OCI-LY1 (cell line): ENCODE results near the gene IGF2BP3.

Experiments used
- H2AFZ ChIP-seq: fragments of 200-600 bp; sonication (generic), shearing (Covaris generic); 2 replicates; pipeline ENCODE4 v1.6.0; 2014; ENCODE audit warnings: antibody characterized with exemption, mild to moderate bottlenecking, low read length
- H3F3A ChIP-seq: fragments of 200-600 bp; sonication (generic), shearing (Covaris generic); 2 replicates; pipeline ENCODE4 v1.6.0; 2014; ENCODE audit warnings: mild to moderate bottlenecking, antibody characterized with exemption, low read length, moderate library complexity; ENCODE audit not compliant: insufficient read depth
- H3K27ac ChIP-seq: fragments of 200-600 bp; sonication (generic); 2 replicates; pipeline ENCODE4 v1.5.1; 2014; ENCODE audit warnings: low read length, mixed run types, mild to moderate bottlenecking, low read depth; ENCODE audit not compliant: poor library complexity, severe bottlenecking
- H3K27me3 ChIP-seq: fragments of 200-600 bp; sonication (generic); 2 replicates; pipeline ENCODE4 v1.6.0; 2014; ENCODE audit warnings: antibody characterized with exemption, mild to moderate bottlenecking, low read length, moderate library complexity; ENCODE audit not compliant: insufficient read depth
- H3K36me3 ChIP-seq: fragments of 200-600 bp; sonication (generic); 2 replicates; pipeline ENCODE4 v1.6.1; 2014; ENCODE audit warnings: mild to moderate bottlenecking, antibody characterized with exemption, low read length, moderate library complexity, mixed read lengths; ENCODE audit not compliant: insufficient read depth
- H3K4me1 ChIP-seq: fragments of 200-600 bp; sonication (generic); 2 replicates; pipeline ENCODE4 v1.5.1; 2014; ENCODE audit warnings: mild to moderate bottlenecking, low read length, moderate library complexity; ENCODE audit not compliant: insufficient read depth, severe bottlenecking
- H3K4me2 ChIP-seq: fragments of 200-600 bp; sonication (generic), shearing (Covaris generic); 2 replicates; pipeline ENCODE4 v1.6.1; 2014; ENCODE audit warnings: low read length
- H3K4me3 ChIP-seq: fragments of 200-600 bp; sonication (generic); 2 replicates; pipeline ENCODE4 v1.5.1; 2014; ENCODE audit warnings: low read length, low read depth, mild to moderate bottlenecking, mixed read lengths; ENCODE audit not compliant: poor library complexity, severe bottlenecking
- H3K79me2 ChIP-seq: fragments of 200-600 bp; shearing (Covaris generic); 2 replicates; pipeline ENCODE4 v1.6.1; 2016; ENCODE audit warnings: mixed run types, low read length, mixed read lengths; ENCODE audit not compliant: insufficient read depth
- H3K9ac ChIP-seq: fragments of 200-600 bp; sonication (generic), shearing (Covaris generic); 2 replicates; pipeline ENCODE4 v1.6.1; 2014; ENCODE audit warnings: mild to moderate bottlenecking, low read length, mixed read lengths
- H3K9me2 ChIP-seq: fragments of 200-600 bp; sonication (generic), shearing (Covaris generic); 2 replicates; pipeline ENCODE4 v1.6.1; 2014; ENCODE audit warnings: low read depth, mild to moderate bottlenecking, low read length, mixed read lengths
- H3K9me3 ChIP-seq: fragments of 200-600 bp; shearing (Covaris generic); 2 replicates; pipeline ENCODE4 v1.6.1; 2014; ENCODE audit warnings: low read length, mixed read lengths
- H4K20me1 ChIP-seq: fragments of 200-600 bp; sonication (generic), shearing (Covaris generic); 2 replicates; pipeline ENCODE4 v1.6.0; 2016; ENCODE audit warnings: mild to moderate bottlenecking, low read length; ENCODE audit not compliant: insufficient read depth
- CTCF ChIP-seq: fragments of 200-600 bp; sonication (generic), shearing (Covaris generic); IDR thresholded peaks from 2 replicates; pipeline ENCODE4 v1.5.1; 2017; ENCODE audit warnings: mild to moderate bottlenecking, antibody characterized with exemption, low read length, moderate library complexity, mixed read lengths
- EZH2 ChIP-seq: fragments of 200-600 bp; sonication (generic), shearing (Covaris generic); IDR thresholded peaks from 2 replicates; pipeline ENCODE4 v1.8.0; 2017; ENCODE audit warnings: borderline replicate concordance, mixed run types, mild to moderate bottlenecking, antibody characterized with exemption, low read length, moderate library complexity, mixed read lengths

Gene IGF2BP3

GRCh38 chr7:23389701-23390100 lies 80.6 kb downstream of the IGF2BP3 start:
- no peaks in the 10 kb centered on the region for H4K20me1 ChIP-seq
- no peaks in the 10 kb centered on the region for H3K27me3 ChIP-seq
- no peak overlapping the region for H2AFZ ChIP-seq
- H3K27ac ChIP-seq = no peak overlapping the region
- H3K9me3 ChIP-seq = no peaks in the 10 kb centered on the region
- no peak overlapping the region for H3K4me3 ChIP-seq
- peaks cover 3% of the 10 kb centered on the region; the same call in 1 of the 2 replicates for H3K79me2 ChIP-seq
- H3F3A ChIP-seq = no peaks in the 10 kb centered on the region; the same call in none of the 2 replicates
- no peak overlapping the region for H3K4me2 ChIP-seq
- H3K36me3 ChIP-seq = peaks cover 53% of the 10 kb centered on the region
- TF ChIP-seq CTCF (no peak), EZH2 (no peak)
- no peak overlapping the region for H3K9ac ChIP-seq
- peaks cover 21% of the 10 kb centered on the region for H3K4me1 ChIP-seq
- H3K9me2 ChIP-seq = no peaks in the 10 kb centered on the region

- no peak overlapping the region for H3K4me3 ChIP-seq
- no peaks in the 10 kb centered on the region for H3K9me2 ChIP-seq
- no peak overlapping the region for H3K27ac ChIP-seq
- H3K27me3 ChIP-seq = no peaks in the 10 kb centered on the region
- H3K9me3 ChIP-seq = no peaks in the 10 kb centered on the region
- TF ChIP-seq EZH2 (no peak), CTCF (no peak)
- H3K79me2 ChIP-seq = peaks cover 6% of the 10 kb centered on the region; the same call in 1 of the 2 replicates
- H2AFZ ChIP-seq = no peak overlapping the region
- no peak overlapping the region for H3K4me2 ChIP-seq
- H4K20me1 ChIP-seq = no peaks in the 10 kb centered on the region
- no peaks in the 10 kb centered on the region; the same call in none of the 2 replicates for H3F3A ChIP-seq
- H3K36me3 ChIP-seq = peaks cover 41% of the 10 kb centered on the region
- peaks cover 20% of the 10 kb centered on the region for H3K4me1 ChIP-seq
- H3K9ac ChIP-seq = no peak overlapping the region
Measured at GRCh38 chr7:23387583-23387982, 82.7 kb downstream of the IGF2BP3 start.

- Histone ChIP-seq H3K27me3 (no peaks in the 10 kb centered on the region), H3K9me3 (no peaks in the 10 kb centered on the region), H3K4me1 (peaks cover 30% of the 10 kb centered on the region), H4K20me1 (no peaks in the 10 kb centered on the region), H3K9ac (no peak overlapping the region), H3K79me2 (peaks cover 6% of the 10 kb centered on the region; the same call in 1 of the 2 replicates), H2AFZ (no peak overlapping the region), H3F3A (no peaks in the 10 kb centered on the region; the same call in none of the 2 replicates), H3K27ac (peak overlapping the region; percentile 14), H3K4me2 (no peak overlapping the region; the same call in 1 of the 2 replicates), H3K4me3 (no peak overlapping the region), H3K36me3 (peaks cover 44% of the 10 kb centered on the region), H3K9me2 (no peaks in the 10 kb centered on the region)
- TF ChIP-seq CTCF = no peak
- no peak for TF ChIP-seq EZH2
Measured at GRCh38 chr7:23385140-23385539, 85.2 kb downstream of the IGF2BP3 start.
